Left lobe of liver (tissue), 2 donors: ENCODE results near the gene ALDOB. TPM values are rescaled to one million over a fixed set of nuclear protein-coding genes. Genes with fewer than 3 reads are reported as not detected.

ENCODE experiments used
- ATAC-seq: fragments of 200-7000 bp; cut with Tn5 transposase; one replicate; pipeline ENCODE4 v1.9.1; 2020; ENCODE audit warnings: mild to moderate bottlenecking, moderate library complexity
- DNase-seq: peaks from one replicate; pipeline ENCODE4 v3.0.0-alpha.2; 2020; ENCODE audit warnings: low spot score
- total RNA-seq: library from RNA; stranded (reverse); gene quantifications from one replicate; pipeline ENCODE4 v1.2.1, GENCODE V29; 2021
- donor health status: DM: no; HTN: no; CAD: no; lungs with moderate emphysema.
- donor health status: DM: no; HTN: yes; CAD: no.

Gene ALDOB
- 4,002 TPM for total RNA-seq

DNA sequence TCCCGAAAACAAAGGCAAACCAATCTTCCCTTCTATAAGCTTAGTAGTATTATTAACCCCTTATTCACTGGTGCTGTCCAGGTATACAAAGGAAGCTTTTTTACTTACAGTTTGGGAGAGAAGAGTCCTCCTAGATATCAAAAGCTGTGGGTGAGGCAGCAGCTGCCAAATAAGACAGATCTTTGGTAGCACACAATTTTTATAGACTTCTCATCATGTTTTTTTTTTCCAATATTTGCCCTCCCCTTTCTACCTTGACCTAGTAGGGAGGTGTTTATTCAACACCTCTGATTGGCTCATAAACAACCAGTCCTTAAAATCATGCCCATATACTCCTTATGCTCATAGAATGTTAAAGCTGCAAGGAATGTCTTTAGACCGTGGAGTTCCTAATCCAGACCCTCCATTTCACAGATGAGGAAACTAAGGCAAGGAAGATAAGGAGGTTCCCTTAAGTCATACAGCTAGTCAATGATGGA lies at the start of gene ALDOB:
Gene ALDOB (minus strand): TSS at position 174 of the 479 bp plus-strand sequence. CDS start 4,887 bp downstream, outside the sequence.
- DNase-seq (peak; percentile 76), ATAC-seq (peak; percentile 52)

DNA sequence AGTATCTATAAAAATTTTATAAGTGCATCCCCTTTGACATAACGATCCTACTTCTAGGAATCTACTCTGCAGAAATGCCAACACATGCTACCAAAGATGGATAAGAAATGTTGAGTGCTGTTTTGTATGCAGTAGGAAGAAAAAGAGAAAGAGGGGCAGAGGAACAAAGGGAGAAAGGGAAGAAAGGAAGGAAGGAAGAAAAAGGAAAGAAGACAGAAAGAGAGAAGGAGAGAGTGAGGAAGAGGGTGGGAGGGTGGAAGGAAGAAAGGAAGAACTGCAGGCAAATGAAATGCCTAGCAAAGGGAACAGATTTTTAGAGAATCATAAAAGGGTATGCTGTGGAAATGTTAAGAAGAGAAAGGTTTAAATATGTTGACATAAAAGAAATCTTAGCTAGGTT lies 48.5 kb upstream of the ALDOB start:
- DNase-seq (no peak), ATAC-seq (no peak)

DNA sequence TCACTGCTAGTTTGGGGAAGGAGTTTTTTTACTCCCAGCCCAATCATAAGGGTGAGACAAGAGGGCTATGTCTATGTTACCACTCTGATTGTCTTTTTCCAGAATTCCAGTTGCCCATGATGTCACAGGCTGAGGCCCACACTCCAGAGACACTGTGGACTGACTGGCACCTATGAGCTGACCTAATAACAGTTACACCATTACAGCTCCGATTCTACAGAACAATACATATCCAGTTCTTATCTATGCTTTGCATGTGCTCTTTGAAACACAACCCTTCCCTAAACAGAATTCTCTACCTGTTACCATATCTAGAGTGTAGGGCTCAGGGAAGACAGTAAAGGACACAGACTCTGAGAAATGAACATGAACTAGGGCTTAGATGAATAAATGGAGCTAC lies 45.7 kb upstream of the ALDOB start:
- ATAC-seq (no peak), DNase-seq (no peak)

DNA sequence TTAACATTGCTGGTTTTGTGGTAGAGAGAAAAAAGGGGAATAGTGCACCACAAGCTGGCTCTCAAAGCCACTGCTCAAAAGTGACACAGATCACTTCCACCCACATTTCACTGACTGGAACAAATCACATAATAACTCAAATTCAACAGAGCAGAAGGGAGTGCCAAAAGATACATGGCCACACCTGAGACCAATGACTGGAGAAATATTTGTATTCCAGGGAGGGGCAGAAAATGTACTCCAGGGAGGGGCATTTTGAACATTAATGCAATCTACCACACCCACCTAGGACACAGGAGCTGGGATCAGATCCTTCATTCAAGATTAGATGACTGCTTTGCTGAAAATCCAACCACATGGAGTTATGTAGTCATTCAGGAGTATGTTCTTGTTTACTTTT lies 44.8 kb upstream of the ALDOB start:
- DNase-seq, result no peak
- no peak for ATAC-seq

DNA sequence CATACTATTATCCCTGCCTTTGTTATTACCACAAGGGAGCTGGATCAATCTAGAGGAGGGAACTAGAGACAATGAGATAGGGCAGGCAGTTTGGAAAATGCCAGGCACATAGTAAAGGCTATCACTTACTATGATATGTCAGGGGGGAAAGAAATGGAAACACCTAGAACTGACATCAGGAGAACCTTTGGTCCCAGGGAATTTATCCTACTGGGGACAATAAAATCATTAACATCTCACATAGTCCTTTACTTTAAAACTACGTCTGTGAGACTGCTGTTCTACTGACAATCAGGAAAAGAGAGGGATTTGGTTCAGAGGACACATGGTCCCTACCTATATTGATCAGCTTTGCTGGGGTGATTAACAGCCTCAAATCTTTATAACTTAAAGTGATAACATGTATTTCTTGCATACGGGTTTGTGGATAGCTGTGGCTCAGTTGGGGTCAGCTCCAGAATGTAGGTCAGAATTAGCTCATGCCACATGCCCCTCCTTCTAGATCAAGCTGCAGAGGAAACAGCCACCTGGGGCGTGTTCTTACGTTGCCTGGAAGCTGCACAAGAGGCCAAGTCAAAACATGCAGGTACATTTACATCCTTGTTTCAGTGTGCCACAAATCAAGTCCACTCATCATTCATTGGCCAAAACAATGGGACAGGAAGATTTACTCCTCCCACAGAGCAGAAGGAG lies 43.9 kb upstream of the ALDOB start:
- ATAC-seq (no peak), DNase-seq (no peak)

DNA sequence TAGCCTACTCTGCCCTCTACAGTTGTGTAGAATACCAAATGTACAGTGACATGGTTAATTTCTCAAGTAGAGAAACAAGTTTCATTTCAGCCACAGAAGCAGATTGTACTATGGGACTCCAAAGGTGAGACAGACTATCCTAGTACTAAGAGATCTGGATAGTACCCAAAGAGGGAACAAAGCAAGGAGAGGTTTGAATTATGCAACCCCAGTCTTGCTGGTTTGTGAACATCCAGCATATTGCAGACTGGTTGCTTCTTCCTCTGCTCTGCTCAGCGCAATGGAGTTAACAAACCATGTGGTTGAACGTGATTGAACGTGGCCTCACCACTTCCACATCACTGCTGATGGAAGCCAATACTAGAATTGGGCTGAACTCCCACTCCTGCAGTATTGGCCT lies 43.3 kb upstream of the ALDOB start:
- ATAC-seq (peak; percentile 89), DNase-seq (no peak)

DNA sequence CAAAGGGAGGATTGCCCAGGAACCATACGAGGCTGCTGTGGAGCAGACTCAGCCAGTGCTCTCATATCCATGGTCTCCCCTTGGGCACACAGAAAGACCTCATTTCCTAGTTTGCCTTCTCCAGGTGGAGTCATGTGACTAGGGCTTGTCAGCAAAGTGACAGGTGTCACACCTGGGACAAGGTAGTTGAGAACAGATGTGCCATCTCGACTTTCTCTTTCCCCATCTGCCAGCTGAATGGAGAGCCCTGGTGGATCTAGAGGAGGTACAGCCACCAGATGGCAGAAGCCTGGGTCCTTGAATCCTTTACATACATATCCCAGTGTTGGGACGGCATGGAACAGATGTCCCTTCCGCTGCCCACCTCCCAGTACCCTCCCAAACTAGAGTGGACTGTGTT lies 42.9 kb upstream of the ALDOB start:
- DNase-seq, result no peak
- peak; percentile 21 for ATAC-seq

DNA sequence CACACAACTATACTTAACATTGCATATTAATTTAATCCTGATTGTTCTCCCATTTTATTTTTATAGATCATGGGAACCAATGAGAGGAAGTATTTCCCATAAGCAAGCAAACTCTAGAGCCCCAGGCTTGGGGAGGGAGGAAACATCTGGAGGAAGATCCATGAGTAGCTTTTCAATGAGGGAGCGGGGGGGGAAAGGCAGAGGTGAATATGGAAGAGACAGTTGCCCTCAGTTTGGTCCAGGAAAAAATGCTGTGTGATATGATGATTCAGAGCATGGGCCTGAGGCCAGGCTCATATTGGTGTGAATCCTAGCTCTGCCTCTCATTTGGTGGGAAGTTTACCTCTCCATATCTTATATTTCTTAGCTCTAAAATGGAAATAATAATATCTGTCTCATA lies 42.2 kb upstream of the ALDOB start:
- no peak for DNase-seq
- ATAC-seq, result no peak

DNA sequence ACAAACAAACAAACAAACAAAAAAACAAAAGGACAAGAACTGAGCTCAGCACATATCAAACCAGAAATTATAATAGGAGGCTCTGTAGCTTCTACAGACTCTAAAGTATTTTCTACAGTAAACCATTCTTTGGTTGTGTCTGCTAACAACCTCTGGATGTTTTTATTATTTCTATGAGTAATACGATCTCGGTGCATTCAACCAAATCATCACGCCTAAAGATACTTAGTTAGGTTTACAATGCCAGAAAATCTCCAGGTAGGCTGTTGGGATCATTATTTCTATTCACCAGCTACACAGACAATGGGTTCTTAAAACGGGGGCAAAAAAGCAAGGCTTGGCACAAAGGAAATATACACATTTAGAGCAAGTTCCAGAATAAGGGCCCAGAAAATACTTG lies 41.6 kb upstream of the ALDOB start:
- DNase-seq, result no peak
- ATAC-seq, result no peak

DNA sequence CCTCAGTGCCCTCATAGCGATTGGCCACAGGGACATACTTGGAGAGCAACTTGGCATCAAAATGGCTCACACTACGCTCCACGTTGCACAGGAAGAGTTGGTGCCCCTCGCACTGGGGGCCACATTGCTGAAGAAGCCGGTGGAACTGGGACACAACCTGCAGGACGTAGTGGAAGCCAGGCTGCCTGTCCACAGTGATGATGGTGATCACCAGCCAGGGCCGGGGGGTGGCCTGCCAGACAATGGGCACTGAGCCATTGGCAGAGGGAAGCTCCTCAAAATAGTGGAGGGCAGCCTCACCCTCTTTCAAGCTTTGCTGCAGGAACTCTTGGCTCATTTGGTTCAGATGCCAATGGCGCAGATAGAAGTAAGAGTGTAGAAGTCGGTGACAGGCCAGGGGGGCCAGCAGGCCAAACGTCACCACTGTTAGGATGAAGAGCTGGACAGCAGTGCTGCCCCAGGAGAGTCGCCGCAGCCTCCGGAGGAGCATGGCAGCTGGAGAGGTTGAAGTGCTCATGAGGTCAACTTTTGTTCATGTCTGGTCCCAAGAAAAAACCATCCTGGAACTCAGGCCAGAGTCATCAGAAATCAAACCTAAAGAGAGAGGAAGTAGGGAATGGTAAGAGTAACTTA lies 41.1 kb upstream of the ALDOB start:
- DNase-seq, result no peak
- ATAC-seq, result no peak

DNA sequence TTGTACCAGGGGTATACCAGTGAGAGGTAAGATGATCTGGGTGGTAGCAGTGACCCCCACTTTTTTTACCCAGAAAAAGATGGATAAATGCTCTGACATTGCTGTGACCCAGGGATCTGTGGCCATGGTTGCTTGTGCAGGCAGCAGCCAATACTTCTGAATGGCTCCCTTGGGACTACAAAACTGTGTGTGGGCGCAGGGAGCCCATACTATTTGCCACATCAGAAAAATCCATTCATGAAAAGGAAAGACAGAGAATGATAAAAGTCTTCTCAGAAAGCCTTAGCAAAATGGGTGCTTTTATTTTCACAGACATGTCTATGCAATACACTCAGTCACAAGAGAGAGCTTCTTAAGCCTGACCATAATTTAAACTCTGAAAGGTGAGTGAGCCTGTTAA lies 37.3 kb upstream of the ALDOB start:
- DNase-seq, result no peak
- ATAC-seq, result no peak

DNA sequence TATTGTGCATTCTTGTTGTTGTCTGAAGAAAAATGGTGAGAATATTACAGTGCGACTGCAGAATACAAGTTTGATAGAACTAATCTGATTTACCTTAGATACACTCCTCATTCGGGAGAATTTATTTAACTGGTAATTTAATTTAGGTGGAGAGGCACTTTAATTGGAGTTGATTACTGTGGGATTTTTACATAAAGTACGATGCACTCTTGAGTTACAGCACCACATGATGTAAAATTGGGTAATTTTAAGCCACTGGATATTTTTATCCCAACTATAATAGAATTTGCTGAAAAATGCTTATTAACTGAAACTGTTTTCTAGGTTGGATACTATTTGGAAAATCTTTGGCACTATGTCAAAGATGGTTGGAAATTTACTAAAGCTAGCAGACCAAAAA lies 35.4 kb upstream of the ALDOB start:
- DNase-seq, result no peak
- ATAC-seq, result no peak

DNA sequence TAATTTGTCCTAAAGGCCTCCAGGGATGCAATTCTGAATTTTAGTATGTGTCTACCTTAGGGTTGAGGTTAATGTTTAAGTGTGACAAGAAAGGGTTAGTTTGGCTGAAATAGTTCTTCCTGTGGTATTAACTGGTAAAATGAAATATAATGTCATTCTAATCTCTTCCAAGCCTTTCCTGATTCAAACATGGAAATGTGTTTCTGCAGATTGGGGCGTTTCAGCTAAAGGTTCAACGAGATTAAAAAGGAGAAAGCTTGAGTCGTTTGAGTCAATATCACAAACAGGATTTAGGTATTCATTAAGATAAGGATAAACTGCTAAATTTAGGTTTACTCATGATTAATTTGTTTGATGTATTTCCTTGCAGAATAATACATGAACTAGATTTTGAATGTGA lies 34.4 kb upstream of the ALDOB start:
- ATAC-seq (no peak), DNase-seq (no peak)

DNA sequence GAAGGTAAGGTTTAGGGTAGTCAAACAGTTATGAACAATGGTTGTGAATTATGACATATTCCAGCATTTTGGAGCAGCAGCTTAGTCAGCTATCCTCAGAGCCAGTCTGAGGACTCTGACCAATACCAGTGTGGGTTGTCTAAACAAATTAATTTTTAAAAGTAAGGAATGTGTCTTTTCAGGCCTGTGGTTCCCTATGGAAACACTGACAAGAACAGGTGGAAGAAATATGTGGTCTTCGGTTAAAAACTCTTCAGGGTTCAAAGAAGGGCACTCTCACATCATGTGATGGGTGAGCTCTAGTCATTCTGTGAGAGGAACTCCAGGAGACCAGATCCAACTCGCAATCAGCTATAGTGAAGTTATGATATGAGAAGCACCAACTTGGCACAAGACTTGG lies 33.5 kb upstream of the ALDOB start:
- DNase-seq (no peak), ATAC-seq (no peak)

DNA sequence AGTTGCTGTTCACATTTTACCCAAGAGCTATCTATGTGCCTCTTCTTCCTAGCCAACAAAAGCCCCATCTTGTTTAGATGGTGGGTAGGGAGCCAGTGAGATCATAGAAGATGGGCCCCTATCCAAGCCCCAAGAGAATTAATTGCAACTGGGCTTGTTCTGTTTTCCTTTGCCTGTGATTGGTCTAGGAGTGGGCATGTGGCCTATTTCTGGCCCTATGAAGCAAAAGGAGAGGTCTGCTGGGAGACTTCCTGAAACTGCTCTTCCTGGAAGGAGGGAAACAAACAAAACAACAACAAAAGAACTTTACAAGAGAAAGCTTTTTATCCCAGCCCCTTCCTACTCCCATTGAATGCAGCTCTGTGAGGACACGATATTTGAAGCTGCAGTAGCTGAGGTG lies 32.5 kb upstream of the ALDOB start:
- DNase-seq, result no peak
- ATAC-seq, result no peak

DNA sequence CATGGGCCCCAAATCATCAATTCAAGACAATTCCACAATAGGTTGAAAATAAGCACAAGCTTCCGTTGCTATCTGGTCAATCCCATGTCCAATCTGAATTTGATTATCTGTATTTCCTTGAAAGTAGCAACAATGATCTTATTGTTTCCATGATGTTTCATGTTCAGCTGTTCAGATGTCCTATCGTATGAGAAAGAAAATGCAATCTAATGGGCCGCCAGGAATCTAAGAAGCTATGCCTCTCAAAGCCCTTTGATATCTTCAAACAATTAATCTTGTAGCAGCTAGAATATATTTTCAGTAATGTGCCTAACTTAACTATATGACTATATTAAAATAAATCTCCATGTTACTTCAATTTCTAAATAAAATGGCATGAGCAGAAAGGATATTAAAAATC lies 32.1 kb upstream of the ALDOB start:
- DNase-seq (no peak), ATAC-seq (no peak)

DNA sequence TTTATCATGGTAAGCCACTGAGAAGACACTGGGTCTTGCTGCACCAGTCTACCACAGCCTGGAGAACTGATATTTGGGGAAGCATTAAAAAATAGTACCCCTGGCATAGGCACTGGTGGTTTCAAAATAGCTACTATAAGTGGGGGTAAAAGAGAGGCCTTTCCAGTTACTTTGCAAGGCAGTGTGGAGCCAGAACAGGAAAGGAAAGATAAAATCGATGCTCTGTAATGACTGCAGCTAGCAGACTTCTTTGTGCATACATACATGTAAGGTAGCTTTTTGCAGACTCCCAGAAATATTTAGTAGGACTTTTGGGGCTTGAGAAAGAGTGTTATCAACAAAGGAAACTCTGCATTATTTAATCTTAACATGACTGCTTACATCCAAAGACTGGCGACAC lies 31.3 kb upstream of the ALDOB start:
- DNase-seq (no peak), ATAC-seq (no peak)

DNA sequence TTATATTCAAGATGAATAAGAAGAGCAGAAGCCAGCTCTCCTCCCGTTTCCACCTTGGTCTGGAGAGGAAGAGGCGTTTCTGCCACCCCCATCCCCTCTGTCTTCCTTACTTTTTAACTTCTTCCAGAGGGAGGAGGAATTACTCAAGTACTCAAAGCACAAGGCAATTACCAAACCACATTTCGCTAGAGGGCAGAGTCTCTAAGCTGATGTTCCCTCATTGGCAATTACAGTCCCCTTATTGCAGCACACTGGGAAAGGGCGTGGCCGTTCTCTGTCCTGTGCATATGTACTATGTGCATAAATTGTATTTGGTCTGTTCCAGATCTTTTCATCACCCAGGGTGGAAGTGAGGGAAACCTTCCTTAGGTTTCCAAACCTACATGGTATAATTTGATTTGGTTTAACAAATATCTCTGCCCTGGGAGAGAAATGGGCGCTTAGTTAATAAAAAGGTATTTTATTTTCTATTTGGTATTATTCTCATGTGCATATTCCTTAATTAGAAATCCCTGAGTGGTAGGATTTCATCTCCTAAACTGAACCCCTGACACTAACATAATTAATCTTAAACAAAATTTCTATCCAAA lies 29.8 kb upstream of the ALDOB start:
- ATAC-seq, result peak; percentile 98
- DNase-seq, result no peak

DNA sequence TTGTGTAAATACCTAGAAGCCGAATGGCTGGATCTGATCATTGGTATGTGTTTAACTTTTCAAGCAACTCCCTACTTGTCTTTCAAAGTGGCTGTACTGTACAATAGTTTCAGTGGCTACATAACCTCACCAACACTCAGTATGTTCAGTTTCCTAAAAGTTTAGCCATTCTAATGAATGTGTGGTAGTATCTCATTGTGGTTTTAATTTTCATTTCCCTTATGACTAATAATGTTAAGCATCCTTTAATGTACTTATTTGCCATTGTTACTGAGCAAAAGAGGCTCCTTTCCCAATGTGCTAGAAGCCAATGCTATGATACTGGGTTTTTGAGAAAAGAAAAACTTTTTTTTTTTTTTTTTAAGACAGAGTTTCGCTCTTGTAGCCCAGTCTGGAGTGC lies 27.8 kb upstream of the ALDOB start:
- DNase-seq (no peak), ATAC-seq (no peak)

DNA sequence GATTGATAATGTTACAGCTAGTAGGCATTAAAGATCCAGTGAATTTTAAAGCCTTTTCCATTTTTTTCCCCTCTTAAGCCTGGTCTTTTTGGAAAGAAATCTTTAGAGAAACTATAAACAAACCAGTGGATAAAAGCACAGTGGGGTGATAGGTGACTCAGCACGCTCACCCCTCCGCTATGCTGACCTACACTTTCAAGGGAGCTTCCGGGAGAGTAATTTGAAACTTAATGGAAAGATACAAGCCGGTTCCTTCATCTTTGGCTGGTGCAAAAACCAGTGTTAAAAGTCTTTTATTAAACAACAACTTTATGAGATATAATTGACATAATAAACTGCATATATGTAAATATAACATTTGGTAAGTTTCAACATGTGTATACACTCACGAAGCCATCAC lies 27.0 kb upstream of the ALDOB start:
- DNase-seq (no peak), ATAC-seq (no peak)

DNA sequence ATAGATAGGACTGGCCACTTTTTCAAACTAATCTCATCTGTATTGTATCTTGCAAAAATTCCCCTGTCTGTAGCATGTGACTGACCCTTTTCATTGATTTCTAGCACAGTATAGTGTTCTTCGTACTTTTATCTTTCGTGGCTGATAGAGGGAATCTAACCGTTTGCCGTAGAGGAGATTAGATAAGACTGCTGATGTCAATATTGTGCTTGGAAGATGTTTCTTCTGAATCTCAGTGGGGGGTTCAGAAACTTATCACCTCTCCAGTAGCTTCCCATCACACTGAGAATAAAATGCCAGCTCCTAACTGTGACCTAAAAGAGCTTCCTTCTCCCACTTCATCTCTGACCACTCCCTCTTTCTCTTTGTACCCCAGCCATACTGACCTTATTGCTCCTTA lies 25.4 kb upstream of the ALDOB start:
- no peak for ATAC-seq

DNA sequence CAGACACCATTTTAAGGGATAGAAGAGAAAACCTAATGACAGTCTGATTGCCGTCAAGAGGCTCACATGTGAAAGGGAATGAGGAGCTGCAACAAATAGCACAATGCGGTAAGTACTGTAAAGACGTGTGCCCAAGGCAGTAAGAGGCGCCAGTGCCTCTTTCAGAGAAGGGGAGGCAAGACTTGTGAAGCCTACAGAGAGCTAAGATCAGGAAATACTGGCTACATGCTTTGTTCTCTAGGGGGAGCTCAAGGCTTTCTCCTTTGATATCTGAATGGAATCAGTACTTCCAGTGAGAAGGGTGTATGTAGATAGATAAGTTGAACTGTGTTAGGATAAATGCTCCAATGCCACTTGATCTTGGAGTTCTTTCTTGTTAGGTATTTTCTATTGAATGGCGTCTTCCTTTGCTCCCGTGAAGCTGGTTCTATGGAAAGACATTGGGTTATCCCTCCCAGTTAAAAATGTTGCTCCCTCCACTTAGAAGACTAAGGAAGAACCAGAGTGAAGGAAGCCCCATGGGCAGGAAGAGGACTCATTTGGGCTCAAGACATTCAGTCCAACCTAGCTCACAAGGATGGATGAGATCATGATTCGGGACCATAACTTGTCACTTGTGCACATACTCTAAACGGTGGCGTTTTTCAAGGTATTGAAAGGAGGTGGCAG lies 23.5 kb upstream of the ALDOB start:
- ATAC-seq, result peak; percentile 93
- no peak for DNase-seq

More for the DNA sequence above, 25.4 kb upstream of the ALDOB start:
- no peak for DNase-seq
